SJCRH30 (cell line): Measurements from ENCODE around the gene RBM33. TPM values are rescaled to one million over a fixed set of nuclear protein-coding genes. Genes with fewer than 3 reads are reported as not detected.

Experiments used
- DNase-seq, 2 experiments: peaks; one replicate each; pipeline ENCODE4 v3.0.0-alpha.2; 2015 to 2020
- H3K27ac ChIP-seq: fragments of 250-450 bp; sonication (Bioruptor Pico); 2 replicates; pipeline ENCODE4 v1.5.1; 2020; ENCODE audit warnings: mild to moderate bottlenecking, moderate library complexity
- H3K27me3 ChIP-seq: fragments of 250-450 bp; sonication (Bioruptor Pico); 2 replicates; pipeline ENCODE4 v1.5.1; 2020; ENCODE audit warnings: mild to moderate bottlenecking, moderate library complexity
- H3K36me3 ChIP-seq: fragments of 250-450 bp; sonication (Bioruptor Pico); 2 replicates; pipeline ENCODE4 v1.5.1; 2020; ENCODE audit warnings: mild to moderate bottlenecking, moderate library complexity
- H3K4me1 ChIP-seq: fragments of 250-450 bp; sonication (Bioruptor Pico); 2 replicates; pipeline ENCODE4 v1.5.1; 2020; ENCODE audit warnings: mild to moderate bottlenecking, moderate library complexity
- H3K4me3 ChIP-seq: fragments of 250-450 bp; sonication (Bioruptor Pico); 2 replicates; pipeline ENCODE4 v1.5.1; 2020; ENCODE audit warnings: mild to moderate bottlenecking, moderate library complexity
- H3K9me3 ChIP-seq: fragments of 250-450 bp; sonication (Bioruptor Pico); replicated peaks from 2 replicates; pipeline ENCODE4 v1.5.1; 2020; ENCODE audit warnings: mild to moderate bottlenecking, moderate library complexity
- total RNA-seq: library from RNA; depleted of rRNA; stranded (reverse); fragments of >200 nt; shearing (Covaris generic); gene quantifications from 2 replicates; pipeline ENCODE4 v1.2.3, GENCODE V29; 2014; rRNA removed

RBM33 gene
- total RNA-seq, 1 experiment from 2014 or later: 38.7 TPM

DNA sequence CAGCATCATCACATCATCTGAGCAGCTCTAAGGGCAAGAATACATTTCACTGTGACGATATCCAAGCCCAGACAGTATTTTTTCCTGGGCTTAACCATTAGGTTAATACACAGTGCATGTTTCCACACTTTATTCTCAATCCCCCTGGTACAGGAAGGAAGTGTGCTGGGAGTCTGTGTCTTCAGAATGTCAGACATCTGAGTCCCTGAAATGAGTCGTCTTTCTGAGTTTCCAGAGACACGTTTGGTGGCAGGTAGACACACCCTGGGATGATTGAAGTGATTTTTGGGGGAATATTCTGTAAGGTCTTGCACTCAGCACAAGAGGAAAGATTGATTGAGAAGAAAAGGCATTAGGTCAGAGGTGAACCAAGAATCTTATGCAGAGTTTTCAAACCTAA lies 180.9 kb downstream of the RBM33 start:
- H3K9me3 ChIP-seq: no peaks in the 10 kb centered on the region
- peaks cover 18% of the 10 kb centered on the region; the same call in 1 of the 2 replicates for H3K27me3 ChIP-seq
- DNase-seq: no peak
- no peaks in the 10 kb centered on the region for H3K4me1 ChIP-seq
- no peak overlapping the region for H3K27ac ChIP-seq
- H3K4me3 ChIP-seq: no peak overlapping the region
- H3K36me3 ChIP-seq: no peaks in the 10 kb centered on the region

DNA sequence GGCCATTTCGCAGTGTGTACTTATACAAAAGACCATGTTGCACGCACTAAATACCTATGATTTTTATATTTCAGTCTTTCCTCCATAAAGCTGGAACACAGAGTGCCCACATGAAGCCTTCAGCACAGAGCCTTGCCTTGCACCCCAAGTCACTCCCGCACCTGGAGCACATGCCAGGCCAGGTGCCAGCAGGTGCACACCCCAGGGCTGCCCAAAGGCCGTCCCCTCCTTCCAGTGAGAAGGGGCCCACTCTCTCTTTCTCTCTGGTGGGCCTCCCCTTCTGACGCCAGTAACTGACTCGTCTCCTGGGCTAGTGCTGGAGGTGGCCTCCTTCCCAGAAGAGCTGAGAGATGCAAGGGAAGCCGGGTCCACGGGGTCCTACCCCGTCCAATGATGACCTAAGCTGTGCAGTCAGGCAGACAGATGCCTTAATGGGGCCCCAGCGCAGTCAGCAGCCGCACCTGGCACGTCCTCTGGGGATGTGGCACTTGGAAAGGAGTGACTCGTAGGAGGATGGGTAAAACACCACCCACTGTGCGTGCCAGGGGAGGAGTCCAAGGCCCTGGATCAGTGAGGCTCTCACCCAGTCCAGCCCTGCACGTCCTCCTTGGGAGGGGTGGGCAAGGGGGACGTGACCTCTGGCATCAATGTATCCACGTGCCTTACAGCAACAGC lies 185.5 kb downstream of the RBM33 start:
- DNase-seq: no peak

More for the DNA sequence above, 185.5 kb downstream of the RBM33 start:
- H3K9me3 ChIP-seq: no peaks in the 10 kb centered on the region
- H3K36me3 ChIP-seq: no peaks in the 10 kb centered on the region
- H3K27ac ChIP-seq: no peak overlapping the region
- H3K4me3 ChIP-seq: no peak overlapping the region
- H3K4me1 ChIP-seq: no peaks in the 10 kb centered on the region
- peaks cover 31% of the 10 kb centered on the region; the same call in 1 of the 2 replicates for H3K27me3 ChIP-seq

Other genes starting within 250 kb of the RBM33 start
- 0.61 and 0.81 TPM in 2 replicates for gene EN2, start 186.5 kb upstream of the RBM33 start, total RNA-seq
- gene CNPY1, start 98.1 kb upstream of the RBM33 start, total RNA-seq: not detected in 2 replicates
- gene SHH, start 167.8 kb downstream of the RBM33 start, total RNA-seq: not detected in 2 replicates